ENCODE results near the gene ACOX1. TPM values are rescaled to one million over a fixed set of nuclear protein-coding genes. Genes with fewer than 3 reads are reported as not detected.

Gene ACOX1
- total and polyA plus RNA-seq, 2 of the 13 experiments (the other 11 are each of a cell fraction or from before 2014, with no cell fraction given), result 86.4 to 120 TPM

GRCh38 chr17:75894049-75894733 is 84.8 kb downstream of the ACOX1 start (continued):
- TF ChIP-seq ZNF766 (CRISPR knock-in tag; IDR thresholded peaks at IDR 0.05; ENCODE audit: borderline replicate concordance) (0 out of 2 replicates have a peak, but pooled peaks have one; percentile 49), AHDC1 (CRISPR knock-in tag; IDR thresholded peaks at IDR 0.05; ENCODE audit: borderline replicate concordance) (no peak), NFIC (IDR thresholded peaks at IDR 0.05; ENCODE audit: low read length) (no peak), WIZ (CRISPR knock-in tag; IDR thresholded peaks at IDR 0.05) (no peak), ZMAT3 (CRISPR knock-in tag; conservative IDR thresholded peaks at IDR 0.05) (no peak; the same call in 1 of the 2 replicates), ZNF281 (CRISPR knock-in tag; IDR thresholded peaks at IDR 0.05; ENCODE audit: borderline replicate concordance) (no peak), DBP (CRISPR knock-in tag; IDR thresholded peaks at IDR 0.05; ENCODE audit: not compliant biosample characterization) (no peak), POGZ (CRISPR knock-in tag; IDR thresholded peaks at IDR 0.05) (0 out of 2 replicates have a peak, but pooled peaks have one; percentile 34), ZBED4 (CRISPR knock-in tag; IDR thresholded peaks at IDR 0.05; ENCODE audit: borderline replicate concordance) (no peak), ZNF24 (IDR thresholded peaks at IDR 0.05) (no peak), KLF12 (CRISPR knock-in tag; IDR thresholded peaks at IDR 0.05; ENCODE audit: borderline replicate concordance) (no peak), ZNF512 (CRISPR knock-in tag; IDR thresholded peaks at IDR 0.05) (no peak), ZNF329 (CRISPR knock-in tag; IDR thresholded peaks at IDR 0.05; ENCODE audit: low read depth) (no peak)
